Urothelium cell line (cell line): ENCODE data around the gene THRSP.
"Not testable (repeated sequence)": the region's sequence is repeated elsewhere in the genome, so short reads cannot be mapped to it uniquely, and the experiment has no call there.

ENCODE experiments used
- DNase-seq: peaks from one replicate; pipeline ENCODE4 v3.0.0; 2011; ENCODE audit warnings: low spot score, mixed read lengths
- FAIRE-seq: peaks from 2 replicates; lab custom pipeline; 2011; peaks lifted over from hg19 to GRCh38; lab: Jason Lieb, UNC

Gene THRSP

GRCh38 chr11:78038697-78039313 is 24.9 kb upstream of the THRSP start:
- peak; percentile 53 for DNase-seq
- no peak for FAIRE-seq

- FAIRE-seq = no peak
- no peak for DNase-seq
Observed at GRCh38 chr11:78039391-78039918, 24.2 kb upstream of the THRSP start.

- FAIRE-seq (no peak), DNase-seq (peak; percentile 88)
Observed at GRCh38 chr11:78039919-78040671, 23.6 kb upstream of the THRSP start.

- no peak for DNase-seq
- FAIRE-seq = no peak
Observed at GRCh38 chr11:78040691-78041379, 22.8 kb upstream of the THRSP start.

GRCh38 chr11:78041380-78041719 is 22.3 kb upstream of the THRSP start:
- not testable (repeated sequence) for DNase-seq, FAIRE-seq

GRCh38 chr11:78041843-78042440 is 21.7 kb upstream of the THRSP start:
- FAIRE-seq (no peak), DNase-seq (no peak)

GRCh38 chr11:78044706-78045105 is 19.0 kb upstream of the THRSP start:
- DNase-seq = no peak
- FAIRE-seq = no peak

GRCh38 chr11:78045851-78046485 is 17.7 kb upstream of the THRSP start:
- peak; percentile 92 for DNase-seq
- FAIRE-seq = no peak

GRCh38 chr11:78046486-78046854 is 17.2 kb upstream of the THRSP start:
- DNase-seq = no peak
- no peak for FAIRE-seq

- DNase-seq = no peak
- no peak for FAIRE-seq
Observed at GRCh38 chr11:78048561-78048960, 15.1 kb upstream of the THRSP start.

GRCh38 chr11:78049348-78049747 is 14.3 kb upstream of the THRSP start:
- DNase-seq (no peak), FAIRE-seq (no peak)

- DNase-seq = peak; percentile 50
- FAIRE-seq = no peak
Observed at GRCh38 chr11:78050964-78051831, 12.5 kb upstream of the THRSP start.

- FAIRE-seq = no peak
Observed at GRCh38 chr11:78054971-78055370, 8.7 kb upstream of the THRSP start.

GRCh38 chr11:78056093-78056492 is 7.6 kb upstream of the THRSP start:
- FAIRE-seq (no peak), DNase-seq (no peak)

More at GRCh38 chr11:78054971-78055370, 8.7 kb upstream of the THRSP start:
- no peak for DNase-seq

GRCh38 chr11:78057462-78058055 is 6.1 kb upstream of the THRSP start:
- FAIRE-seq (no peak), DNase-seq (no peak)

GRCh38 chr11:78059749-78060328 is 3.8 kb upstream of the THRSP start:
- not testable (repeated sequence) for DNase-seq, FAIRE-seq

- no peak for DNase-seq
- no peak for FAIRE-seq
Observed at GRCh38 chr11:78060533-78060932, 3.1 kb upstream of the THRSP start.

- DNase-seq = no peak
- no peak for FAIRE-seq
Observed at GRCh38 chr11:78061088-78061920, 2.4 kb upstream of the THRSP start.
